GM18907 (cell line): ENCODE results near the gene RP2.

ENCODE experiments used
- ATAC-seq: cut with Tn5 transposase; IDR thresholded peaks from one replicate; pipeline ENCODE4 v1.9.1; 2021; ENCODE audit warnings: mild to moderate bottlenecking, moderate library complexity; ENCODE audit not compliant: unreplicated experiment

Gene RP2

DNA sequence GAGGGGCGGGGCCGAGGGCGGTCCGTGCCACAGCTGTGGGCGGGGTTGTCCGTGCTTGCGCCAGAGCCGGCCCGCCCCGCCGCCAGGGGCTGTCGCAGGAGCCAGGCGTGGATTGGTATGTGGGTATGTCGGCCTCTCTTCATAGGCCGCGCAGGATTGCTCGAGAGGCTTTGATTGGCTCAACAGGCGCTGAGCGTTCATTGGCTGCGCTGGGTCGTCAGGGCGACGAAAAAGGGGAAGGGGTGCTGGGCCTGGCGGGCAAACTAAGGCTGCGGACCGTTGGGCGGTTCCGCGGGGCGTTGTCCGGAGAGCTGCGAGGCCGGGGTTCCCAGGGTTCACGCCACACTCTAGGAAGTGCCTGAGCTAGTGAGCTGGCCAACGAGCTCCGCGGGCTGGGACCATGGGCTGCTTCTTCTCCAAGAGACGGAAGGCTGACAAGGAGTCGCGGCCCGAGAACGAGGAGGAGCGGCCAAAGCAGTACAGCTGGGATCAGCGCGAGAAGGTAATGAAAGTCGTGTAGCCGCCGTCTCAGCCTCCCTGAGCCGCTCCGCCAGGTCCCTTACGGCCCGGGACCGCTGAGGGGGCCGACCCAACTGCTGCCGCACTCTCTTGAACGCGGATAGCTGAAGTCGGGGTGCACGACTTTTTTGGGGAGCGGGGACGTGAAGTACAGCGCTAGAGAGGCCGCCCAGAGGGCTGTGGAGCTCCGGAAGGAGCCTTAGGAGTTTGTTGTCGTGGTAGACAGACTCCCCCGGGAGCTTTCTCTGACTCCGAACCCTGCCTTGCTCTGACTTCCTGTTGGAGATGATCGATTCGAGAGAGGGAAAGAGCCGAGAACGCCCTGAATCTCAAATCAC, at the start of gene RP2:
RP2 (plus strand) TSS at position 343 of the 857 bp plus-strand sequence; CDS start at position 401, 58 bp downstream.
- ATAC-seq, result peak; percentile 91

GRCh38 chrX:46788902-46789301, 47.9 kb upstream of the RP2 start:
- no peak for ATAC-seq

DNA sequence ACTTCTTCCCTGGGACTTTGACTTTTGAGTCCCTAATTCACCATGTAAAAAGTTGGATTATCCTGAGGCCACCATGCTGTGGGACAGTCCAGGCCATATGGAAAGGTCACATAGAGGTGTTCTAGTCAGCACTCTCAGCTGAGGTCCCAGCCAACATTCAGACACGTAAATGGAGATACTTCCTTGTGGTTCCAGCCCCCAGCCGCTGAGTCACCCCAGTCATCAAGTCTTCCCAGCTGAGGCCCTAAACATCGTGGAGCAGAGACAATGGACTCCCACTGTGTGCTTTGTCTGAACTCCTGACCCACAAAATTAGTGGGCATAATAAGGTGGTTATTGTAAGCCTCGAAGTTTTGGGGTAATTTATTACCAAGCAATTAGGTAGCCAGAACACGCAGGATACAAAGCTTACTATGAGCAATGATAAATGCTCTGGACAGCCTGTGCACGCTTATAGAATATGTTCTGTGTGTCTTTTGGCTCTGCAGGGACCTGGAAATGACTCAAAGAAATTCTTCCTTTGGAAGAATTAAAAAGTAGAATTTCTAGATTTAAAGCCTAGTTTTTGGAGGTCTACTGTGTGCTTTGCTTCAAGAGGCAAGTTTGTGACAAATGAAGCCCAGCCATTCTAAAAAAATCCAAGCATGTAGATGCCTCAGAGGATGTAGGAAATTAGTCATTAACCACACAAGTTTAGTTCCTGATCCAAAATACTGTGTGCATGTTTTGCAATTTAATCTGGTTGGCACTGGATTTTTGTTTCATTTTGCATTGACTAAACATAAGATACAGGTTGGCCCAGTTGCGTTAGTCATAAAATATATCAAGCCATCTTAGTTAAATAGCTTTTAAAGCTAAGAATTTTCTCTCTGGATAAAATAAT, 44.7 kb upstream of the RP2 start:
- ATAC-seq, result peak; percentile 75

DNA sequence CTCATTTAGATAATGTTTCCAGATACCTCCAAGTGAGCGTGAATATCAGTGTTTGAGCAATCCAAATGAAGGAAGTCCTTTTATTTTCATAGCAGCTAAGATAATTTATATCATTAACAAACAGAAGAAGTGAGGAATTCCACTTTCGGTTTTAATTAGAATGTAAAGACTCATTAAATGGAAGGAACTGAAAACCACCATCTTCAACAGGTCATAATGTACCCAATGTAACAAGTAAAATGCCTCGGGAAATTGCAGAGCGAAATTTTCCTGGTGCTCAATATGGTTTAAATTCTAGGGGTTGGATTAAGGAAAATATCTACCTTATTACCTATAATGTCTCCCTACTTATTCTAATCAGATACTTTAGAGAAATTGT, 44.0 kb upstream of the RP2 start:
- ATAC-seq, result peak; percentile 15

DNA sequence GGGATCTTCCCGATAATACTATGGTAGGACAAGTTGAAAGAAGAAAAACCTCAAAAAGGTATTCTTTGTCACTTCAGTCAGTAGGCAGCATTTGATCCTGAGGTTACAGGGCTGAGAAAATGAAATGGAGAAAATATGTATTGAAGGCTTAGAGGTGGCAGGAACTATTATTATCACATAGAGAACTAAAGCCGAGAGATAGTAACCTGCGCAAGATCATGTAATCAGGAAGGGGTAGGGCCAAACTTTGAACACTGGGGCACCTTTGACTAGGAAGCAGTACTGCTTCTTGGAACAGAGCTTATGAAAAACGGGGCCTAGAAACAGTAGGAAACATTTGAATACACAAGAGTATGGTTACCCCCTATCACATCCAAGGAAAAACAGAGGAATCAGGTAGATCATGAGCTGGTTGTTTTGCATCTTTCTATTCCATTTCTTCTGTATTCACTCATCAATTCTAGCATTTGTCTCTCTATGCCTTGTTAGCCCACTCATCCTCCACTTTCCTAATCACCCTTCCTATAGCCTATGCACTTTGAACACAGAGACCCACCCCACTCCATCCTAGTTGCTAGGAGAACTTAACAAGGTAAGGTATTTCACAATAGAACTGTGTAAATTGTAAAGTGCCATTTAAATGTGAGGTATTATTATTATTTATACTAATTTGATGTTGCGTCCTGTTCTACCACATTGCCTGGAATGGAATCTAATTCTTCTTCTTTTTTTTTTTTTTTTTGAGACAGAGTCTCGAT, 43.3 kb upstream of the RP2 start:
- no peak for ATAC-seq

GRCh38 chrX:46796574-46797191, 40.2 kb upstream of the RP2 start:
- ATAC-seq, result peak; percentile 55

- ATAC-seq, result no peak
Observed at GRCh38 chrX:46803140-46803539, 33.7 kb upstream of the RP2 start.

DNA sequence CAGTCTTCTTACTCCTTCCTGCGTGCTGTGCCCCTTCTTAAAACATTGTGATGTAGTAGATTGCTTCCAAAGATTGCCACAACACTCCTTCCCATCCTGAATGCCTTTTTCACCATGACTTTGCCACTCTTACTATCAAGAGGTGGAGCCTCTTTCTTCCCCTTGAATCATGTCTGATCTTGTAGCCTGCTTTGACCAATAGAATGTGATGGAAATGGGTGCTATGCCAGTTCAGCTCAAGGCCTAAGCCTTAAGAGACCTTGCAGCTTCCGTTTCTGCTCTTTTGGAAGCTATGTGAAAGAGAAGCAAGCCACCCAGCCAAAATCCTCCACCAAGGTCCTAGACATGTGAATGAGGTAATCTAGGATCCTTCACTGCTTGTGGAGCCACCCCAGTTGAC, 31.6 kb upstream of the RP2 start:
- no peak for ATAC-seq

GRCh38 chrX:46811121-46811520, 25.7 kb upstream of the RP2 start:
- ATAC-seq, result no peak

- ATAC-seq, result no peak
Observed at GRCh38 chrX:46812445-46812844, 24.4 kb upstream of the RP2 start.

DNA sequence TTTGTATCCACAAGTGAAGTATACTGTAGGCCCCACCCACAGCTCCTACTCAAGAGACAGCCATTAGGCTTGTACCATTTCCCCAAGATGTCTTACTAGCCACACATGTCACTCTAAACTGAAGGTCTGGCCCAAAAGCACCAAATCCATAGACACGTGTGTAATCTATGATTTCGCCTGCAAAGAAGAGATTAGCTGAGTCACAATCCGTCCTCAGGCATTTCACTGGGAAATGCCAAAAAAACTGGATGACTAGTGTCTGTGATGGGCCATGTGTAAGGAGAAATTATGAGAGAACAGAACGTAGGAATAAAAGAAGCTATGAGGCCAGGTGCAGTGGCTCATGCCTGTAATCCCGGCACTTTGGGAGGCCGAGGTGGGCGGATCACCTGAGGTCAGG, 21.9 kb upstream of the RP2 start:
- no peak for ATAC-seq

- no peak for ATAC-seq
Observed at GRCh38 chrX:46819136-46819535, 17.7 kb upstream of the RP2 start.

DNA sequence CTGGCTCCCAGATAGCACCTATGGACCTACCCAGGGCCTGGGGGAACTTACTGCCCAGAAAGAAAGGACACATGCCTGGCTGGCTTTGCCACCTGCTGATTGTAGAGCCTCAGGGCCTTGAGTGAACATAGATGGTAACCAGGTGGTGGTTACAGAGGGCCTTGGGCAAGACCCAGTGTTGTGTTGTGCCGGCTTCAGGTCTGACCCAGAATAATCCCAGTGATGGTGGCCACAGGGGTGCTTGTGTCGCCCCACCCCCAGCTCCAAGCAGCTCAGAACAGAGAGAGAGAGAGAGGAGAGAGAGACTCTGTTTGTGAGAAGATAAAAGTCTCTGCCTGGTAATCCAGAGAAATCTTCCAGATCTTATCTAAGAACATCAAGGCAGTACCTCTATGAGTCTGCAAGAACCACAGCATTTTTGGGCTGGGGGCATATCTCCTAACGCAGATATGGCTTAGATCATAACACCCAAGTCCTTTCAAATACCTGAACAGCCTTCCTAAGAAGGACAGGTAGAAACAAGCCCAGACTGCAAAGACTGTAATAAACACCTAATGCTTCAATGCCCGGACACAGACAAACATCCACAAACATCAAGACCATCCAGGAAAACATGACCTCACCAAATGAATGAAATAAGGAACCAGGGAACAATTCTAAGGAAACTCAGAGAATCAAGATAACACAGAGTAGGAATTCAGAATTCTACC, 16.3 kb upstream of the RP2 start:
- ATAC-seq, result no peak

- ATAC-seq, result no peak
Observed at GRCh38 chrX:46823481-46823880, 13.4 kb upstream of the RP2 start.

- no peak for ATAC-seq
Observed at GRCh38 chrX:46831765-46832327, 5.0 kb upstream of the RP2 start.

DNA sequence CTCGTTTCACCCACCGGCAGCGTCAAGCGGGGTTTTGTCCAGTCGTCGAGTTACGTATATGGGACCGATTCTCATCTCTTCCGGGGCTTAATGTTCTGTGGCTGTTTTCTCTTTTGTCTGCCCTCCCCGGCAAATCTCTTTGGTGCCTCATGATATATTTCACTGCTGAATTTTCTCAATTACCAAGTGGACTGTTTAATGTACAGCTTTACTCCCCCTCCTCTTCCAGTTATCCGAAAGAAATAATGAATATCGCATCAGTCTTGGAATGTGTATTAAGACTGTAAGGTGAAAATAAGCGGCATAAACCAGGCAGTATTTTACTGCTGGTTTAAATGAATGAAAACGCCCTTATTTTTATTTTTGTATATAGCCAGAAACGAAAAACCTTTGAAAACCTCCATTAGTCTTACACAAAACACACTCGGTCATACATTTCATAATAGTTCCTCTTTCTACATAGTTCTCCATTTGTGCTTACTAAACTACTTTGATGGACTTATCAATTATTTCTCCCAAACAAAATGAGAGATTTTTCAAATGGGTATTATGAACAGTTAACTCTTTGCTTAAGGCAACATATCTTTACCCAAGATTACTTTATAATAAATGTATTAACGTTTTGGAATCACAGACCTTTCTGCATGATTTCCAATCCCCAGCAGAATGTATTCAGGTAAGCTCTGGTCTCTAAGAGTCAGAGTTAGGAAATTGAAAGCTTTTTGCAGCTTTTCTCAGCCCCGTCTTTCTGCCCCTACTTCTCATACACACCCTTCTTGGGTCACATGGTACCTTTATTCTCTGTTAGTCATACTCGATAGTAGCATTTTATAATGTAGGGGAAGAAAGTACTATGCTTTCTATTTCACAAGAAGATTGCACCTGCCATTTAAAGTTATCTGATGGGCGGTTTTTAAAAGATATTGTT, 979 bp downstream of the RP2 start:
- no peak for ATAC-seq

- no peak for ATAC-seq
Observed at GRCh38 chrX:46838486-46838870, 1.6 kb downstream of the RP2 start.

GRCh38 chrX:46838974-46839480, 2.2 kb downstream of the RP2 start:
- ATAC-seq, result no peak

- no peak for ATAC-seq
Observed at GRCh38 chrX:46840946-46841345, 4.1 kb downstream of the RP2 start.
